Astrocyte (in vitro differentiated cells and primary cell): ENCODE measurements around the gene SGK1. TPM values are rescaled to one million over a fixed set of nuclear protein-coding genes. Genes with fewer than 3 reads are reported as not detected.

ENCODE experiments used
- DNase-seq: peaks from one replicate; pipeline ENCODE4 v3.0.0-alpha.2; 2010; ENCODE audit warnings: low read depth
- FAIRE-seq: peaks from 2 replicates; lab custom pipeline; 2011; peaks lifted over from hg19 to GRCh38; lab: Jason Lieb, UNC
- H2AFZ ChIP-seq: 2 replicates; pipeline ENCODE4 v1.6.0; 2012; ENCODE audit warnings: low read depth, low read length, inconsistent platforms
- H3K27ac ChIP-seq: 2 replicates; pipeline ENCODE4 v1.5.1; 2011; ENCODE audit warnings: low read depth, low read length, inconsistent platforms
- H3K27me3 ChIP-seq: 2 replicates; pipeline ENCODE4 v1.6.0; 2011; ENCODE audit warnings: low read length, inconsistent platforms; ENCODE audit not compliant: insufficient read depth
- H3K36me3 ChIP-seq: 2 replicates; pipeline ENCODE4 v1.5.1; 2011; ENCODE audit warnings: low read length, inconsistent platforms; ENCODE audit not compliant: insufficient read depth
- H3K4me1 ChIP-seq: 2 replicates; pipeline ENCODE4 v1.5.1; 2011; ENCODE audit warnings: low read length, inconsistent platforms; ENCODE audit not compliant: insufficient read depth
- H3K4me2 ChIP-seq: 2 replicates; pipeline ENCODE4 v1.6.0; 2012; ENCODE audit warnings: low read length, inconsistent platforms
- H3K4me3 ChIP-seq: 2 replicates; pipeline ENCODE4 v1.5.1; 2011; ENCODE audit warnings: low read depth, mild to moderate bottlenecking, low read length, inconsistent platforms; ENCODE audit not compliant: insufficient read depth
- H3K79me2 ChIP-seq: 2 replicates; pipeline ENCODE4 v1.6.0; 2012; ENCODE audit warnings: mild to moderate bottlenecking, low read length, inconsistent platforms; ENCODE audit not compliant: insufficient read depth
- H3K9ac ChIP-seq: 2 replicates; pipeline ENCODE4 v1.6.0; 2012; ENCODE audit warnings: mild to moderate bottlenecking, low read length, inconsistent platforms
- H3K9me3 ChIP-seq: 2 replicates; pipeline ENCODE4 v1.5.1; 2012; ENCODE audit warnings: low read depth, mild to moderate bottlenecking, low read length, inconsistent platforms; ENCODE audit not compliant: insufficient read depth
- H4K20me1 ChIP-seq: 2 replicates; pipeline ENCODE4 v1.6.0; 2012; ENCODE audit warnings: low read length, inconsistent platforms; ENCODE audit not compliant: insufficient read depth
- H3K27ac Mint-ChIP-seq: one replicate; pipeline ENCODE4 v1.8.0; 2021; ENCODE audit warnings: mild to moderate bottlenecking, mixed read lengths; ENCODE audit not compliant: unreplicated experiment
- H3K27me3 Mint-ChIP-seq: one replicate; pipeline ENCODE4 v1.8.0; 2021; ENCODE audit warnings: low read depth, mixed read lengths; ENCODE audit not compliant: unreplicated experiment
- H3K36me3 Mint-ChIP-seq: one replicate; pipeline ENCODE4 v1.8.0; 2021; ENCODE audit warnings: low read depth, mixed read lengths; ENCODE audit not compliant: unreplicated experiment
- H3K4me1 Mint-ChIP-seq: one replicate; pipeline ENCODE4 v1.8.0; 2021; ENCODE audit warnings: low read depth, mixed read lengths; ENCODE audit not compliant: unreplicated experiment
- H3K4me3 Mint-ChIP-seq: one replicate; pipeline ENCODE4 v1.8.0; 2021; ENCODE audit warnings: mild to moderate bottlenecking, moderate library complexity, mixed read lengths; ENCODE audit not compliant: unreplicated experiment
- H3K9me3 Mint-ChIP-seq: one replicate; pipeline ENCODE4 v1.8.0; 2021; ENCODE audit warnings: mild to moderate bottlenecking, mixed read lengths; ENCODE audit not compliant: unreplicated experiment
- EZH2 ChIP-seq: IDR thresholded peaks from 2 replicates; pipeline ENCODE4 v1.6.1; 2012; ENCODE audit warnings: mild to moderate bottlenecking, low read length, inconsistent platforms; ENCODE audit not compliant: insufficient read depth
- total RNA-seq: library from RNA; stranded (reverse); gene quantifications from 2 replicates; pipeline ENCODE4 v1.2.1, GENCODE V29; 2021
- TF ChIP-seq, protein P1 (sequence below): IDR thresholded peaks from 2 replicates; pipeline ENCODE4 v1.5.1; 2011; ENCODE audit warnings: low read depth, mild to moderate bottlenecking, inconsistent platforms, low read length, moderate library complexity; ENCODE audit not compliant: insufficient read depth

SGK1 gene
- total RNA-seq, 1 donor from 2014 or later, result 117 TPM

DNA sequence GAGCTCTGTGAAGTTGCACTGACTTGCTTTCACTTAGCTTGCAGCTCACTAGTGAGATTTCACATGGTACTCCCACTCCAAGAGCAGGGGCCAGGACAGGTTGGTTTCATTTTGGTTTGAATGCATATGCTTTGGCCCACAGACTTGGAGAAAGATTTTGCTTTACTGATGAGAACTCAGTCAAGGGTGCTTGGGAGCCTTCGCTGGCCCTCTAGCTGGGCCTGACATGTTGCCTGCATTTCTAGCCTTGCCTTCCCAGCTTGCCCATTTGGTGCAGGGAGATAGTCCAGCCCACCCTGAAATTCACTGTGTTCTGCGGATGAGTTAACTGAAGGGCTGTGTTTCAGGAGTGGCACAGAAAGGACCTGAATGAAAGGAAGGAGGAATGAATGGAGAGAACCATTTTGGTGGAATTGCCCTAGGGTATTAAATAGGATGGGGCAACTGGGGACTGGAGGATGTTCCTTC, 1.9 kb downstream of the SGK1 start:
- H3K4me1 Mint-ChIP-seq, result peaks cover 7% of the 10 kb centered on the region
- no peak overlapping the region for H2AFZ ChIP-seq
- no peaks in the 10 kb centered on the region for H4K20me1 ChIP-seq
- no peak overlapping the region for H3K27ac Mint-ChIP-seq
- no peak overlapping the region for H3K4me2 ChIP-seq
- peaks cover 4% of the 10 kb centered on the region for H3K9me3 Mint-ChIP-seq
- no peaks in the 10 kb centered on the region for H3K27me3 ChIP-seq
- H3K4me3 ChIP-seq, result no peak overlapping the region
- no peak overlapping the region for H3K27ac ChIP-seq
- no peak overlapping the region for H3K9ac ChIP-seq
- peaks cover 6% of the 10 kb centered on the region for H3K4me1 ChIP-seq
- FAIRE-seq, result no peak
- no peak overlapping the region for H3K4me3 Mint-ChIP-seq
- no peak for DNase-seq
- no peaks in the 10 kb centered on the region for H3K36me3 Mint-ChIP-seq
- TF ChIP-seq EZH2, result no peak
- TF ChIP-seq, protein P1, sequence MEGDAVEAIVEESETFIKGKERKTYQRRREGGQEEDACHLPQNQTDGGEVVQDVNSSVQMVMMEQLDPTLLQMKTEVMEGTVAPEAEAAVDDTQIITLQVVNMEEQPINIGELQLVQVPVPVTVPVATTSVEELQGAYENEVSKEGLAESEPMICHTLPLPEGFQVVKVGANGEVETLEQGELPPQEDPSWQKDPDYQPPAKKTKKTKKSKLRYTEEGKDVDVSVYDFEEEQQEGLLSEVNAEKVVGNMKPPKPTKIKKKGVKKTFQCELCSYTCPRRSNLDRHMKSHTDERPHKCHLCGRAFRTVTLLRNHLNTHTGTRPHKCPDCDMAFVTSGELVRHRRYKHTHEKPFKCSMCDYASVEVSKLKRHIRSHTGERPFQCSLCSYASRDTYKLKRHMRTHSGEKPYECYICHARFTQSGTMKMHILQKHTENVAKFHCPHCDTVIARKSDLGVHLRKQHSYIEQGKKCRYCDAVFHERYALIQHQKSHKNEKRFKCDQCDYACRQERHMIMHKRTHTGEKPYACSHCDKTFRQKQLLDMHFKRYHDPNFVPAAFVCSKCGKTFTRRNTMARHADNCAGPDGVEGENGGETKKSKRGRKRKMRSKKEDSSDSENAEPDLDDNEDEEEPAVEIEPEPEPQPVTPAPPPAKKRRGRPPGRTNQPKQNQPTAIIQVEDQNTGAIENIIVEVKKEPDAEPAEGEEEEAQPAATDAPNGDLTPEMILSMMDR, result no peak
- peaks cover 28% of the 10 kb centered on the region for H3K27me3 Mint-ChIP-seq
- H3K79me2 ChIP-seq, result no peaks in the 10 kb centered on the region
- no peaks in the 10 kb centered on the region for H3K36me3 ChIP-seq
- no peaks in the 10 kb centered on the region for H3K9me3 ChIP-seq

DNA sequence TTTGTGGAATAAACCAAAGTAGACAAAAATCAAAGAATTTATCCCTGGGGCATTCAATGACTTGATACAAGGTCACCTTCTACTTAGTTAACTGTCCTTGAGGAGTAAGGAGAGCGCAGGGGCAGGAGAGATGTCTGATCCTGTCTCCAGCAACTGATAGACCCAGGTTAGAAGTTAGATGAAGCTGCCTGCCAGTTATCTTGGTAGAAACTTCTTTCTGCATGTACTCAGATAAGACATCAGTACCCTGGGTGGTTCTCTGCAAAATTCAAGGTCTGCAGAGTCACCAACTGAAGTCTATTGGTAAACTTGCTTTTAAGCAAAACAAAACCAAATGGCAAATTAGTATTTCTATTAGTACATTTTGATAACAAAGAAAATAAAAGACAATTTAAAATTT, 2.7 kb downstream of the SGK1 start:
- FAIRE-seq, result no peak

More for the DNA sequence above, 2.7 kb downstream of the SGK1 start:
- H3K9ac ChIP-seq, result no peak overlapping the region
- H3K36me3 Mint-ChIP-seq, result no peaks in the 10 kb centered on the region
- TF ChIP-seq, protein P1, result no peak
- no peak for TF ChIP-seq EZH2
- H3K9me3 Mint-ChIP-seq, result peaks cover 4% of the 10 kb centered on the region
- no peak for DNase-seq
- no peak overlapping the region for H3K4me2 ChIP-seq
- H3K9me3 ChIP-seq, result no peaks in the 10 kb centered on the region
- H3K4me3 ChIP-seq, result no peak overlapping the region
- H3K4me1 Mint-ChIP-seq, result peaks cover 7% of the 10 kb centered on the region
- no peaks in the 10 kb centered on the region for H3K27me3 ChIP-seq
- peaks cover 6% of the 10 kb centered on the region for H3K4me1 ChIP-seq
- H3K36me3 ChIP-seq, result no peaks in the 10 kb centered on the region
- no peak overlapping the region for H3K4me3 Mint-ChIP-seq
- H3K27ac Mint-ChIP-seq, result no peak overlapping the region
- no peaks in the 10 kb centered on the region for H3K79me2 ChIP-seq
- H3K27me3 Mint-ChIP-seq, result peaks cover 28% of the 10 kb centered on the region
- H3K27ac ChIP-seq, result no peak overlapping the region
- H4K20me1 ChIP-seq, result no peaks in the 10 kb centered on the region
- H2AFZ ChIP-seq, result no peak overlapping the region
